Measurements from ENCODE around the gene INAFM1. TPM values are rescaled to one million over a fixed set of nuclear protein-coding genes. Genes with fewer than 3 reads are reported as not detected.

The INAFM1 gene
- total RNA-seq, 1 experiment from 2014 or later = 13.5 TPM

DNA sequence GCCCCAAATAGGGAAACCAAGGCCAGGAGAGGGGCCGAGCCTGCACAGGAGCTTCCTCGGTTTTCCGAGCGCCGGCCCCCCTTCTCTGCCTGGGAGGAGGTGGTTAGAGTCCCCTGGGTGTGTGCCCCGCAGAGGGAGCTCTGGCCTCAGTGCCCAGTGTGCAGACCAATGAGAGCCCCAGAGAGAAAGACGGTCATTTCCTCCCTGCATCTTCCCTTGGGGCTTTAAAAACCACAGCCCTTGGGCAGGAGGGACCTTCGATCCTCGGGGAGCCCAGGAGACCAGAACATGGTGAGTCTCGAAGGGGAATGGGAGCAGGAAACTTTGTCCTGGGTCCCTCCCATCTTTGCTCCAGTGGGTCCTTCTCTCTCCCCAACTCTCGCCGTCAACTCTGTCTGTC lies 34.9 kb downstream of the INAFM1 start, which contains the start of gene C5AR1:
C5AR1 (plus strand) TSS at position 254 of the 400 bp plus-strand sequence; CDS start at position 289, 35 bp downstream.
- no TSS peak for BruUV-seq (replicated peaks)
- peaks cover 33% of the 10 kb centered on the region for H3K4me1 ChIP-seq (replicated peaks; ENCODE audit: insufficient read depth)
- no peaks in the 10 kb centered on the region for H3K9me2 ChIP-seq (ENCODE audit: insufficient read depth)
- CTCF ChIA-PET = interaction anchor here (0.6 to 0.7 kb wide), 2 partner anchors 15 to 124 kb away, joined by 4 to 14 read pairs; no protein-coding TSS in a partner anchor
- H3K79me2 ChIP-seq (ENCODE audit: low read depth) = no peaks in the 10 kb centered on the region
- no peaks in the 10 kb centered on the region for H3K9me3 ChIP-seq (ENCODE audit: insufficient read depth, low read depth)
- H3K36me3 ChIP-seq (ENCODE audit: low read depth) = no peaks in the 10 kb centered on the region
- intact Hi-C loops (cut with micrococcal nuclease; ENCODE audit: unreplicated experiment) = loop anchor here (5.0 kb wide), 1 partner anchor 38 kb away; the partner anchor contains the start of gene DHX34
- H4K20me1 ChIP-seq (ENCODE audit: insufficient read depth) = no peaks in the 10 kb centered on the region
- no peak within 1 kb of the TSS for H2AFZ ChIP-seq
- H3K4me3 ChIP-seq = no peak within 1 kb of the TSS
- H3K27me3 ChIP-seq (ENCODE audit: insufficient read depth, low read depth) = no peaks in the 10 kb centered on the region
- POLR2A ChIA-PET (ENCODE audit: unreplicated experiment) = interaction anchor here (0.6 kb wide), 1 partner anchor 48 kb away, joined by 7 read pairs; no protein-coding TSS in a partner anchor
- H3K27ac ChIP-seq = peak within 1 kb of the TSS; percentile 35
- H3F3A ChIP-seq (ENCODE audit: insufficient read depth, low read depth) = peaks cover 34% of the 10 kb centered on the region; the same call in 1 of the 2 replicates
- TF ChIP-seq, protein P1, sequence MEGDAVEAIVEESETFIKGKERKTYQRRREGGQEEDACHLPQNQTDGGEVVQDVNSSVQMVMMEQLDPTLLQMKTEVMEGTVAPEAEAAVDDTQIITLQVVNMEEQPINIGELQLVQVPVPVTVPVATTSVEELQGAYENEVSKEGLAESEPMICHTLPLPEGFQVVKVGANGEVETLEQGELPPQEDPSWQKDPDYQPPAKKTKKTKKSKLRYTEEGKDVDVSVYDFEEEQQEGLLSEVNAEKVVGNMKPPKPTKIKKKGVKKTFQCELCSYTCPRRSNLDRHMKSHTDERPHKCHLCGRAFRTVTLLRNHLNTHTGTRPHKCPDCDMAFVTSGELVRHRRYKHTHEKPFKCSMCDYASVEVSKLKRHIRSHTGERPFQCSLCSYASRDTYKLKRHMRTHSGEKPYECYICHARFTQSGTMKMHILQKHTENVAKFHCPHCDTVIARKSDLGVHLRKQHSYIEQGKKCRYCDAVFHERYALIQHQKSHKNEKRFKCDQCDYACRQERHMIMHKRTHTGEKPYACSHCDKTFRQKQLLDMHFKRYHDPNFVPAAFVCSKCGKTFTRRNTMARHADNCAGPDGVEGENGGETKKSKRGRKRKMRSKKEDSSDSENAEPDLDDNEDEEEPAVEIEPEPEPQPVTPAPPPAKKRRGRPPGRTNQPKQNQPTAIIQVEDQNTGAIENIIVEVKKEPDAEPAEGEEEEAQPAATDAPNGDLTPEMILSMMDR (conservative IDR thresholded peaks at IDR 0.05) = no peak
- TF ChIP-seq EZH2 (IDR thresholded peaks at IDR 0.05; ENCODE audit: low read depth) = no peak
- H3K4me2 ChIP-seq = peak within 1 kb of the TSS; percentile 52
- no peak for DNase-seq

DNA sequence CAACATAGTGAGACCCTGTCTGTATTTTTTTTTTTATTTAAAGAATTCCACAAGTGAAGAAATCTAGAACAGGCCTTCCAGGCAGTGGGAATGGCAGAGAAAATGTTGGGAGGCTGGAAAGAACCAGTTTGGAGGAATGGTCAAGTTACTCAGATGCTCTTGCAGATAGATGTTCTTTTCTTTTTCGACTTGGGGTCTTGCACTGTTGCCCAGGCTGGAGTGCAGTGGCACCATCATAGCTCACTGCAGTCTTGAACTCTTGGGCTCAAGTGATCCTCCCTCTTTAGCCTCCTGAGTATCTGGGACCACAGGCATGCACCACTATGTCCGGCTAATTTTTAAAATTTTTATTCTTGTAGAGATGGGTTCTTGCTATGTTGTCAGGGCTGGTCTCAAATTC lies 35.6 kb downstream of the INAFM1 start:
- Histone ChIP-seq H3F3A (ENCODE audit: insufficient read depth, low read depth) (peaks cover 40% of the 10 kb centered on the region; the same call in 1 of the 2 replicates), H3K27me3 (ENCODE audit: insufficient read depth, low read depth) (no peaks in the 10 kb centered on the region), H3K27ac (peak overlapping the region; percentile 35), H3K4me1 (replicated peaks; ENCODE audit: insufficient read depth) (peaks cover 37% of the 10 kb centered on the region), H3K9me2 (ENCODE audit: insufficient read depth) (no peaks in the 10 kb centered on the region), H3K79me2 (ENCODE audit: low read depth) (no peaks in the 10 kb centered on the region), H3K36me3 (ENCODE audit: low read depth) (no peaks in the 10 kb centered on the region), H2AFZ (no peak overlapping the region), H4K20me1 (ENCODE audit: insufficient read depth) (no peaks in the 10 kb centered on the region), H3K9me3 (ENCODE audit: insufficient read depth, low read depth) (no peaks in the 10 kb centered on the region), H3K4me3 (no peak overlapping the region), H3K4me2 (peak overlapping the region; percentile 52; the same call in 1 of the 2 replicates)
- ChIA-PET CTCF (no interaction called here), POLR2A (ENCODE audit: unreplicated experiment) (no interaction called here)
- TF ChIP-seq, protein P1 (conservative IDR thresholded peaks at IDR 0.05) = no peak
- no peak for TF ChIP-seq EZH2 (IDR thresholded peaks at IDR 0.05; ENCODE audit: low read depth)
- intact Hi-C loops (cut with micrococcal nuclease; ENCODE audit: unreplicated experiment) = no loop called here
- no TSS peak for BruUV-seq (replicated peaks)
- no peak for DNase-seq

DNA sequence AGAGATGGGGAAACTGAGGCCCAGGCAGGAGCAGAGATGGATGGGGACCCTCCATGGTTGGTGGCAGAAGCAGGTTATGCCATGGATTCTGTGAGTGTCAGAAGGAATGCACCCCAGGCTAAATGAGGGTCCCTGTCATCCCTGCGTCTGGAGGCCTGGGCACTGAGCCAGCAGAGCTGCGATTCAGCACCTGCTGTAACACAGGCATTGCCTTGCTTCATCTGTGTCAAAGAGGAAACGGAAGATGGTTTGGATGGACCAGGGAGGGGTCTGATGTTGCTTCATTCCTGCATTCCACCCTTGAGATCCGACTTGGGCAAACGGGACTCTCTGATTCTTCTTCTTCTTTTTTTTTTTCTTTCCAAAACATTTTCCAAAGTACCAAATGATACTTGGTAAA lies 36.1 kb downstream of the INAFM1 start:
- intact Hi-C loops (cut with micrococcal nuclease; ENCODE audit: unreplicated experiment) = no loop called here
- H3K9me2 ChIP-seq (ENCODE audit: insufficient read depth) = no peaks in the 10 kb centered on the region
- H3K27me3 ChIP-seq (ENCODE audit: insufficient read depth, low read depth) = no peaks in the 10 kb centered on the region
- H3K79me2 ChIP-seq (ENCODE audit: low read depth) = no peaks in the 10 kb centered on the region
- peak overlapping the region; percentile 52 for H3K4me2 ChIP-seq
- H3K4me3 ChIP-seq = no peak overlapping the region
- ChIA-PET POLR2A (ENCODE audit: unreplicated experiment) (no interaction called here), CTCF (no interaction called here)
- DNase-seq = peak; percentile 67 to 89
- no peaks in the 10 kb centered on the region for H4K20me1 ChIP-seq (ENCODE audit: insufficient read depth)
- H3K36me3 ChIP-seq (ENCODE audit: low read depth) = no peaks in the 10 kb centered on the region
- peak overlapping the region; percentile 35 for H3K27ac ChIP-seq
- no peak overlapping the region for H2AFZ ChIP-seq
- peaks cover 41% of the 10 kb centered on the region for H3K4me1 ChIP-seq (replicated peaks; ENCODE audit: insufficient read depth)
- no TSS peak for BruUV-seq (replicated peaks)
- H3F3A ChIP-seq (ENCODE audit: insufficient read depth, low read depth) = peaks cover 40% of the 10 kb centered on the region; the same call in 1 of the 2 replicates
- no peaks in the 10 kb centered on the region for H3K9me3 ChIP-seq (ENCODE audit: insufficient read depth, low read depth)
- TF ChIP-seq EZH2 (IDR thresholded peaks at IDR 0.05; ENCODE audit: low read depth) = no peak
- TF ChIP-seq, protein P1 (conservative IDR thresholded peaks at IDR 0.05) = no peak
